RWPE2 (cell line): ENCODE data around the gene DSTN.

Experiments used
- ATAC-seq: fragments of 200-7000 bp; cut with Tn5 transposase; 3 replicates; pipeline ENCODE4 v1.9.1; 2021; ENCODE audit warnings: low read depth
- DNase-seq: peaks from one replicate; pipeline ENCODE4 v3.0.0-alpha.2; 2020; ENCODE audit warnings: low spot score
- H3K27ac ChIP-seq: fragments of 450-650 bp; 2 replicates; pipeline ENCODE4 v1.5.1; 2017; ENCODE audit warnings: mild to moderate bottlenecking; ENCODE audit not compliant: poor library complexity, severe bottlenecking
- H3K27me3 ChIP-seq: fragments of 250-450 bp; sonication (Bioruptor Pico); 2 replicates; pipeline ENCODE4 v1.5.1; 2021; ENCODE audit warnings: mild to moderate bottlenecking, moderate library complexity; ENCODE audit not compliant: insufficient read depth, poor library complexity, severe bottlenecking
- H3K36me3 ChIP-seq: fragments of 250-450 bp; sonication (Bioruptor Pico); 2 replicates; pipeline ENCODE4 v1.5.1; 2020; ENCODE audit warnings: low read depth, mild to moderate bottlenecking, moderate library complexity
- H3K4me1 ChIP-seq: fragments of 250-450 bp; sonication (Bioruptor Pico); 2 replicates; pipeline ENCODE4 v1.5.1; 2021; ENCODE audit warnings: mild to moderate bottlenecking, moderate library complexity; ENCODE audit not compliant: insufficient read depth, poor library complexity, severe bottlenecking
- H3K4me3 ChIP-seq: fragments of 250-450 bp; sonication (Bioruptor Pico); 2 replicates; pipeline ENCODE4 v1.5.1; 2021; ENCODE audit warnings: mild to moderate bottlenecking, moderate library complexity; ENCODE audit not compliant: severe bottlenecking
- H3K9me3 ChIP-seq: fragments of 250-450 bp; sonication (Bioruptor Pico); 2 replicates; pipeline ENCODE4 v1.5.1; 2021; ENCODE audit warnings: mild to moderate bottlenecking, moderate library complexity; ENCODE audit not compliant: severe bottlenecking
- CTCF ChIP-seq: fragments of 450-650 bp; IDR thresholded peaks from one replicate; pipeline ENCODE4 v1.5.1; 2017; ENCODE audit warnings: mild to moderate bottlenecking, moderate library complexity; ENCODE audit not compliant: poor library complexity, severe bottlenecking

Gene DSTN

DNA sequence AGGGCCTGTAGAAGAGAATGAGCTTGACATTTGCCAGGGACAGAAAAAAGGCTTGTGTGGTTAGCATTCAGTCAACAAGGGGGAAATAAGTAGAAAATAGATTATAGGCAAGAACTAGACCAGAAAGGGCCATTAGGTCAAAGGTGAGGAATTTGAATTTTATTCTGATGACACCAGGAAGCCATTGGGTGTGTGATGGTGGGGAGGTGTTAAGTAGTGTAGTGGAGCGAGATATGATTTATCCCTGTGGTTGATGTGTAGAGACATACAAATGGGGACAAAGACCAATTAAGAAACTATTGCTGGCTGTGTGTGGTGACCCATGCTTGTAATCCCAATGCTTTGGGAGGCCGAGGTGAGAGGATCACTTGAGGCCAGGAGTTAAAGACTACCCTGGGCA is 11.0 kb downstream of the DSTN start:
- no peaks in the 10 kb centered on the region for H3K27me3 ChIP-seq
- H3K9me3 ChIP-seq = no peaks in the 10 kb centered on the region
- H3K36me3 ChIP-seq = peaks cover 58% of the 10 kb centered on the region
- DNase-seq (no peak), ATAC-seq (no peak)
- no peak overlapping the region for H3K27ac ChIP-seq
- no peak for TF ChIP-seq CTCF
- peaks cover 20% of the 10 kb centered on the region for H3K4me1 ChIP-seq
- H3K4me3 ChIP-seq = no peak overlapping the region

- H3K4me1 ChIP-seq = peaks cover 20% of the 10 kb centered on the region
Measured at GRCh38 chr20:17583126-17583525, 13.3 kb downstream of the DSTN start.

DNA sequence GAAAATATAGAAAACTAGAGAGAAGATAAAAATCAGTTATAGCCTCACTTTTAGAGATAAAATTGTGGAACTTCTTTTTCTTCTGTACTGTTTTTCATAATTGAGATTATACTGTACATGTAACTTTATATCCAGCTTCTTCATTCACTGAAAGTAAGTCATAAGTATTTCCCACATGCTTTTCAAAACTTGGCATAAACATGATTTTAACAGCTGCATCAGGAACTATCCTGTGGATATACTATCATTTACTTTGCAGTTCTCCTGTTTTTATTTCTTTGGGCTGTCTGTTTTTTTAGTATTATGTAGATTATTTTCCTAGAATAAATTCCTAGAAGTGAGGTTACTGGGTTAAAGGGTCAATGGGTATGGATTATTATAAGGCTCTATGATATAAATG is 14.8 kb downstream of the DSTN start:
- DNase-seq (no peak), ATAC-seq (no peak)
- Histone ChIP-seq H3K9me3 (no peaks in the 10 kb centered on the region), H3K27ac (no peak overlapping the region), H3K4me3 (no peak overlapping the region), H3K27me3 (no peaks in the 10 kb centered on the region), H3K36me3 (peaks cover 58% of the 10 kb centered on the region), H3K4me1 (peaks cover 12% of the 10 kb centered on the region)
- TF ChIP-seq CTCF = no peak

More at GRCh38 chr20:17583126-17583525, 13.3 kb downstream of the DSTN start:
- no peak for TF ChIP-seq CTCF
- Histone ChIP-seq H3K9me3 (no peaks in the 10 kb centered on the region), H3K36me3 (peaks cover 53% of the 10 kb centered on the region), H3K27me3 (no peaks in the 10 kb centered on the region), H3K4me3 (no peak overlapping the region), H3K27ac (peak overlapping the region; percentile 3)
- ATAC-seq (no peak), DNase-seq (no peak)

DNA sequence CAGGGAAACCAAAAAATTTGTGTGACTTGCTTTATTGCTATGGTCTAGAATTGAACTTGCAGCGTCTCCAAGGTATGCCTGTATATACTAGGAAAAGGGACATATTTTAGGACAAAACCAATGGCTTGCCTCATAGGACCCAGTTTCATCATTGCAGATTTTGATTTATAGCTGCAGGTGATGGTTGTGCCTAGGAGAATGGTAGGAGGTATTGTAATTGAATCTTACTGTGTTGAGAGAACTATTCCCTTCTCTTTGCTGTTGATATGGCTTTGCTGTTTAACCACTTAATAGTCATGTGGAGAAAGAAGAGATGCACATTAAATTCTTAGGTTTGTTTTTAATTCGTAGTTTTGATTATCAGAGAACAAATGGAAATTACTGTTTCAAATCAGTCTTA is 16.4 kb downstream of the DSTN start:
- no peak for ATAC-seq
- Histone ChIP-seq H3K27me3 (no peaks in the 10 kb centered on the region), H3K9me3 (no peaks in the 10 kb centered on the region), H3K36me3 (peaks cover 62% of the 10 kb centered on the region), H3K27ac (no peak overlapping the region), H3K4me1 (peaks cover 7% of the 10 kb centered on the region), H3K4me3 (no peak overlapping the region)
- TF ChIP-seq CTCF = no peak
- no peak for DNase-seq

GRCh38 chr20:17587148-17587547 is 17.3 kb downstream of the DSTN start:
- DNase-seq (no peak), ATAC-seq (no peak)
- H3K9me3 ChIP-seq = no peaks in the 10 kb centered on the region
- TF ChIP-seq CTCF = no peak
- H3K36me3 ChIP-seq = peaks cover 69% of the 10 kb centered on the region
- H3K4me1 ChIP-seq = peaks cover 7% of the 10 kb centered on the region
- no peak overlapping the region for H3K4me3 ChIP-seq
- H3K27me3 ChIP-seq = no peaks in the 10 kb centered on the region
- no peak overlapping the region for H3K27ac ChIP-seq
